HEK293 (cell line): ENCODE measurements around the gene PUM1.

Experiments used
- FEZF1 ChIP-seq: fragments of 450-650 bp; formaldehyde crosslinking; IDR thresholded peaks from 2 replicates; pipeline ENCODE4 v1.5.1; 2016; ENCODE audit warnings: missing biosample characterization, missing genetic modification characterization
- GLIS1 ChIP-seq: fragments of 450-650 bp; formaldehyde crosslinking; IDR thresholded peaks from 2 replicates; pipeline ENCODE4 v1.5.1; 2016; ENCODE audit warnings: missing biosample characterization, missing genetic modification characterization
- IKZF3 ChIP-seq: fragments of 450-650 bp; IDR thresholded peaks from 2 replicates; pipeline ENCODE4 v1.5.0; 2018; ENCODE audit warnings: missing biosample characterization, mild to moderate bottlenecking, missing genetic modification characterization, moderate library complexity
- KLF7 ChIP-seq: fragments of 450-650 bp; formaldehyde crosslinking; IDR thresholded peaks from 2 replicates; pipeline ENCODE4 v1.5.1; 2016; ENCODE audit warnings: missing biosample characterization, missing genetic modification characterization, borderline replicate concordance
- KLF8 ChIP-seq: fragments of 450-650 bp; formaldehyde crosslinking; IDR thresholded peaks from 2 replicates; pipeline ENCODE4 v1.5.1; 2016; ENCODE audit warnings: missing biosample characterization, missing genetic modification characterization
- REPIN1 ChIP-seq: fragments of 450-650 bp; formaldehyde crosslinking; IDR thresholded peaks from 2 replicates; pipeline ENCODE4 v1.5.1; 2017; ENCODE audit warnings: missing biosample characterization, missing genetic modification characterization, low read depth
- ZBTB1 ChIP-seq: fragments of 450-650 bp; formaldehyde crosslinking; IDR thresholded peaks from 2 replicates; pipeline ENCODE4 v1.5.1; 2016; ENCODE audit warnings: missing biosample characterization, missing genetic modification characterization
- ZFP3 ChIP-seq: fragments of 450-650 bp; formaldehyde crosslinking; IDR thresholded peaks from 2 replicates; pipeline ENCODE4 v1.5.1; 2016; ENCODE audit warnings: low read depth, missing biosample characterization, missing genetic modification characterization
- ZNF10 ChIP-seq: fragments of 450-650 bp; formaldehyde crosslinking; IDR thresholded peaks from 2 replicates; pipeline ENCODE4 v1.5.1; 2017; ENCODE audit warnings: missing biosample characterization, missing genetic modification characterization
- ZNF140 ChIP-seq: fragments of 450-650 bp; formaldehyde crosslinking; IDR thresholded peaks from 2 replicates; pipeline ENCODE4 v1.5.1; 2016; ENCODE audit warnings: missing biosample characterization, missing genetic modification characterization
- ZNF146 ChIP-seq: fragments of 450-650 bp; formaldehyde crosslinking; IDR thresholded peaks from 2 replicates; pipeline ENCODE4 v1.5.1; 2016; ENCODE audit warnings: missing biosample characterization, missing genetic modification characterization
- ZNF211 ChIP-seq: fragments of 450-650 bp; formaldehyde crosslinking; IDR thresholded peaks from 2 replicates; pipeline ENCODE4 v1.5.1; 2016; ENCODE audit warnings: low read depth, missing biosample characterization, missing genetic modification characterization
- ZNF350 ChIP-seq: fragments of 450-650 bp; formaldehyde crosslinking; IDR thresholded peaks from 2 replicates; pipeline ENCODE4 v1.5.0; 2017; ENCODE audit warnings: missing biosample characterization, mild to moderate bottlenecking, missing genetic modification characterization
- ZNF621 ChIP-seq: fragments of 450-650 bp; formaldehyde crosslinking; IDR thresholded peaks from 2 replicates; pipeline ENCODE4 v1.5.1; 2017; ENCODE audit warnings: missing biosample characterization, missing genetic modification characterization
- ZNF623 ChIP-seq: fragments of 450-650 bp; formaldehyde crosslinking; IDR thresholded peaks from 2 replicates; pipeline ENCODE4 v1.5.1; 2016; ENCODE audit warnings: missing biosample characterization, missing genetic modification characterization
- ZNF677 ChIP-seq: fragments of 450-650 bp; IDR thresholded peaks from 2 replicates; pipeline ENCODE4 v1.5.0; 2018; ENCODE audit warnings: missing biosample characterization, mild to moderate bottlenecking, missing genetic modification characterization, moderate library complexity
- ZNF791 ChIP-seq: fragments of 450-650 bp; formaldehyde crosslinking; IDR thresholded peaks from 2 replicates; pipeline ENCODE4 v1.5.1; 2016; ENCODE audit warnings: missing biosample characterization, missing genetic modification characterization
- ZNF830 ChIP-seq: fragments of 450-650 bp; IDR thresholded peaks from 2 replicates; pipeline ENCODE4 v1.5.0; 2018; ENCODE audit warnings: missing biosample characterization, missing genetic modification characterization, low read depth, mild to moderate bottlenecking, moderate library complexity
- TF ChIP-seq, protein P1 (sequence below): fragments of 450-650 bp; formaldehyde crosslinking; conservative IDR thresholded peaks from 2 replicates; pipeline ENCODE4 v1.5.1; 2016; ENCODE audit warnings: low read depth, missing biosample characterization, missing genetic modification characterization
- TF ChIP-seq, protein P2 (sequence below): fragments of 450-650 bp; formaldehyde crosslinking; IDR thresholded peaks from 2 replicates; pipeline ENCODE4 v1.5.1; 2016; ENCODE audit warnings: missing biosample characterization, missing genetic modification characterization
- TF ChIP-seq, protein P3 (sequence below): fragments of 450-650 bp; formaldehyde crosslinking; IDR thresholded peaks from 2 replicates; pipeline ENCODE4 v1.5.1; 2016; ENCODE audit warnings: missing biosample characterization, missing genetic modification characterization
- TF ChIP-seq, protein P4 (sequence below): fragments of 450-650 bp; formaldehyde crosslinking; IDR thresholded peaks from 2 replicates; pipeline ENCODE4 v1.5.1; 2016; ENCODE audit warnings: missing biosample characterization, missing genetic modification characterization
- TF ChIP-seq, protein P5 (sequence below): fragments of 450-650 bp; formaldehyde crosslinking; IDR thresholded peaks from 2 replicates; pipeline ENCODE4 v1.5.1; 2017; ENCODE audit warnings: missing biosample characterization, missing genetic modification characterization
- TF ChIP-seq, protein P6 (sequence below): fragments of 450-650 bp; formaldehyde crosslinking; IDR thresholded peaks from 2 replicates; pipeline ENCODE4 v1.5.1; 2016; ENCODE audit warnings: missing biosample characterization, missing genetic modification characterization

Gene PUM1

DNA sequence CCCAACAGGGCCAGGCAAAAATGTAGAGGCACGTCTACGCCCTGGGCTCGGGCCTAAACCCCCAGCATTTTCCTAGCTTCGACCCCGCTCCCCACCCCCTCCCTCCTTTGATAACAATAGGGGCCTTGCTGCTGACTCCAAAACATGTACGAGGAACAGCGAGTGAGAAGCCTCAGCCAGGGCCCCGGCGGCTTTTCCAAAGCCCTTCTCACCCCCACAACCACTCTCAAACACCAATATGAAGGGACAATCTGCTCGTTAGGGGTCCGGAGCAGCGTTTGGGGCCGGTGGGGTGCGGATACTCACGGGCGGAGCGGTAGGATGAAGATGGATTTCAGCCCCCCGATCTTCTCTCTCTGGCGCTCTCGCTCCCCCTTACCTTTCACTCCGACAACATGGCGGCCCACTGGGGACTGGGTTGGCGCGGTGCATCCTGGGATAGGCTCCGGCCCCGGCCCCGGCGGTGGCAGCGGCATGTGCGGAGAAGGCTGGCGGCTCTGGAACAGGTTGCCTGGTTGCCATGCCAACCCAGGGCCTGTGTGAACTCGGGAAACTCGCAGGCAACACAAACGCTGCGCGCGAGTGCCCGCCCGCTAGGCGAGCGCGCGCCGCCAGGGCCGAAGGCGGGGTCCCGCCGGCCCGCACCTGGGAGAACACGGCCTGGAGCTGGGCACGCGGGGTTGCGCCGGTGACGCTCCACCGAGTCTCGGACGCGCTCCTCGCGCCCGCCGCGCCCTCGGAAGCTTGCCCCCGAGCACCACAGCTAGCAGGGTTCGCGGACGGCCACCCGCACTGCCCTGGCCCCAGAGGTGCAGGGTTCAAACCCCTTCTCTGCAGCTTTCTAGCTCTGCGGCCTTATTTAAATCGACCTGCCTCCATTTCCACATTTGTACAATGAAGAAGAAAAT is at the start of gene PUM1 (continued):
- TF ChIP-seq ZNF140 (tag by site-specific recombination) = no peak
- TF ChIP-seq ZNF677 (tag by site-specific recombination) = peak; percentile 42; the same call in 1 of the 2 replicates
- no peak for TF ChIP-seq ZBTB1 (tag by site-specific recombination)
- TF ChIP-seq, protein P1, sequence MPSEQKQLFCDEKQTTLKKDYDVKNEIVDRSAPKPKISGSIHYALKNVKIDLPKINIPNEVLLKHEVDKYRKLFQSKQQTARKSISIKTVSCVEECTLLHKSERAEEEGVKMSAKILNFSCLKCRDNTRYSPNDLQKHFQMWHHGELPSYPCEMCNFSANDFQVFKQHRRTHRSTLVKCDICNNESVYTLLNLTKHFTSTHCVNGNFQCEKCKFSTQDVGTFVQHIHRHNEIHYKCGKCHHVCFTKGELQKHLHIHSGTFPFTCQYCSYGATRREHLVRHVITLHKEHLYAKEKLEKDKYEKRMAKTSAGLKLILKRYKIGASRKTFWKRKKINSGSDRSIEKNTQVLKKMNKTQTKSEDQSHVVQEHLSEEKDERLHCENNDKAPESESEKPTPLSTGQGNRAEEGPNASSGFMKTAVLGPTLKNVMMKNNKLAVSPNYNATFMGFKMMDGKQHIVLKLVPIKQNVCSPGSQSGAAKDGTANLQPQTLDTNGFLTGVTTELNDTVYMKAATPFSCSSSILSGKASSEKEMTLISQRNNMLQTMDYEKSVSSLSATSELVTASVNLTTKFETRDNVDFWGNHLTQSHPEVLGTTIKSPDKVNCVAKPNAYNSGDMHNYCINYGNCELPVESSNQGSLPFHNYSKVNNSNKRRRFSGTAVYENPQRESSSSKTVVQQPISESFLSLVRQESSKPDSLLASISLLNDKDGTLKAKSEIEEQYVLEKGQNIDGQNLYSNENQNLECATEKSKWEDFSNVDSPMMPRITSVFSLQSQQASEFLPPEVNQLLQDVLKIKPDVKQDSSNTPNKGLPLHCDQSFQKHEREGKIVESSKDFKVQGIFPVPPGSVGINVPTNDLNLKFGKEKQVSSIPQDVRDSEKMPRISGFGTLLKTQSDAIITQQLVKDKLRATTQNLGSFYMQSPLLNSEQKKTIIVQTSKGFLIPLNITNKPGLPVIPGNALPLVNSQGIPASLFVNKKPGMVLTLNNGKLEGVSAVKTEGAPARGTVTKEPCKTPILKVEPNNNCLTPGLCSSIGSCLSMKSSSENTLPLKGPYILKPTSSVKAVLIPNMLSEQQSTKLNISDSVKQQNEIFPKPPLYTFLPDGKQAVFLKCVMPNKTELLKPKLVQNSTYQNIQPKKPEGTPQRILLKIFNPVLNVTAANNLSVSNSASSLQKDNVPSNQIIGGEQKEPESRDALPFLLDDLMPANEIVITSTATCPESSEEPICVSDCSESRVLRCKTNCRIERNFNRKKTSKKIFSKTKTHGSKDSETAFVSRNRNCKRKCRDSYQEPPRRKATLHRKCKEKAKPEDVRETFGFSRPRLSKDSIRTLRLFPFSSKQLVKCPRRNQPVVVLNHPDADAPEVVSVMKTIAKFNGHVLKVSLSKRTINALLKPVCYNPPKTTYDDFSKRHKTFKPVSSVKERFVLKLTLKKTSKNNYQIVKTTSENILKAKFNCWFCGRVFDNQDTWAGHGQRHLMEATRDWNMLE (tag by site-specific recombination) = 0 out of 2 replicates have a peak, but pooled peaks have one; percentile 12
- TF ChIP-seq, protein P2, sequence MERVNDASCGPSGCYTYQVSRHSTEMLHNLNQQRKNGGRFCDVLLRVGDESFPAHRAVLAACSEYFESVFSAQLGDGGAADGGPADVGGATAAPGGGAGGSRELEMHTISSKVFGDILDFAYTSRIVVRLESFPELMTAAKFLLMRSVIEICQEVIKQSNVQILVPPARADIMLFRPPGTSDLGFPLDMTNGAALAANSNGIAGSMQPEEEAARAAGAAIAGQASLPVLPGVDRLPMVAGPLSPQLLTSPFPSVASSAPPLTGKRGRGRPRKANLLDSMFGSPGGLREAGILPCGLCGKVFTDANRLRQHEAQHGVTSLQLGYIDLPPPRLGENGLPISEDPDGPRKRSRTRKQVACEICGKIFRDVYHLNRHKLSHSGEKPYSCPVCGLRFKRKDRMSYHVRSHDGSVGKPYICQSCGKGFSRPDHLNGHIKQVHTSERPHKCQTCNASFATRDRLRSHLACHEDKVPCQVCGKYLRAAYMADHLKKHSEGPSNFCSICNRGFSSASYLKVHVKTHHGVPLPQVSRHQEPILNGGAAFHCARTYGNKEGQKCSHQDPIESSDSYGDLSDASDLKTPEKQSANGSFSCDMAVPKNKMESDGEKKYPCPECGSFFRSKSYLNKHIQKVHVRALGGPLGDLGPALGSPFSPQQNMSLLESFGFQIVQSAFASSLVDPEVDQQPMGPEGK (tag by site-specific recombination) = peak; percentile 78
- no peak for TF ChIP-seq ZFP3 (tag by site-specific recombination)
- TF ChIP-seq ZNF621 (tag by site-specific recombination) = no peak
- no peak for TF ChIP-seq FEZF1 (tag by site-specific recombination)
- TF ChIP-seq, protein P3, sequence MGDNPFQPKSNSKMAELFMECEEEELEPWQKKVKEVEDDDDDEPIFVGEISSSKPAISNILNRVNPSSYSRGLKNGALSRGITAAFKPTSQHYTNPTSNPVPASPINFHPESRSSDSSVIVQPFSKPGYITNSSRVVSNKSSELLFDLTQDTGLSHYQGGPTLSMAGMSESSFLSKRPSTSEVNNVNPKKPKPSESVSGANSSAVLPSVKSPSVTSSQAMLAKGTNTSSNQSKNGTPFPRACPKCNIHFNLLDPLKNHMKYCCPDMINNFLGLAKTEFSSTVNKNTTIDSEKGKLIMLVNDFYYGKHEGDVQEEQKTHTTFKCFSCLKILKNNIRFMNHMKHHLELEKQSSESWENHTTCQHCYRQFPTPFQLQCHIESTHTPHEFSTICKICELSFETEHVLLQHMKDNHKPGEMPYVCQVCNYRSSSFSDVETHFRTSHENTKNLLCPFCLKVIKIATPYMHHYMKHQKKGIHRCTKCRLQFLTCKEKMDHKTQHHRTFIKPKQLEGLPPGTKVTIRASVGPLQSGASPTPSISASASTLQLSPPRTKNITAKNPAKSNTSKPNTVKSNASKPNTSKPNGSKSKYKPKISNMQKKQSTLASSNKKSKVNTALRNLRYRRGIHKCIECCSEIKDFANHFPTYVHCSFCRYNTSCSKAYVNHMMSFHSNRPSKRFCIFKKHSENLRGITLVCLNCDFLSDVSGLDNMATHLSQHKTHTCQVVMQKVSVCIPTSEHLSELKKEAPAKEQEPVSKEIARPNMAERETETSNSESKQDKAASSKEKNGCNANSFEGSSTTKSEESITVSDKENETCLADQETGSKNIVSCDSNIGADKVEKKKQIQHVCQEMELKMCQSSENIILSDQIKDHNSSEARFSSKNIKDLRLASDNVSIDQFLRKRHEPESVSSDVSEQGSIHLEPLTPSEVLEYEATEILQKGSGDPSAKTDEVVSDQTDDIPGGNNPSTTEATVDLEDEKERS (tag by site-specific recombination) = 0 out of 2 replicates have a peak, but pooled peaks have one; percentile 35
- peak; percentile 63; the same call in 1 of the 2 replicates for TF ChIP-seq KLF7 (tag by site-specific recombination)
- no peak for TF ChIP-seq ZNF211
- TF ChIP-seq GLIS1 (tag by site-specific recombination) = peak; percentile 21; the same call in 1 of the 2 replicates
- TF ChIP-seq, protein P4, sequence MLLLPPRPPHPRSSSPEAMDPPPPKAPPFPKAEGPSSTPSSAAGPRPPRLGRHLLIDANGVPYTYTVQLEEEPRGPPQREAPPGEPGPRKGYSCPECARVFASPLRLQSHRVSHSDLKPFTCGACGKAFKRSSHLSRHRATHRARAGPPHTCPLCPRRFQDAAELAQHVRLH (tag by site-specific recombination) = peak; percentile 71
- TF ChIP-seq IKZF3 (tag by site-specific recombination) = peak; percentile 77; the same call in 1 of the 2 replicates
- TF ChIP-seq ZNF791 (tag by site-specific recombination) = no peak
- TF ChIP-seq REPIN1 = 0 out of 2 replicates have a peak, but pooled peaks have one; percentile 15
- TF ChIP-seq ZNF623 (tag by site-specific recombination) = peak; percentile 25; the same call in 1 of the 2 replicates
- TF ChIP-seq KLF8 (tag by site-specific recombination) = peak; percentile 70
- TF ChIP-seq ZNF146 (tag by site-specific recombination) = no peak
- TF ChIP-seq ZNF350 (tag by site-specific recombination) = no peak
- peak; percentile 35; the same call in 1 of the 2 replicates for TF ChIP-seq ZNF10 (tag by site-specific recombination)
- TF ChIP-seq, protein P5, sequence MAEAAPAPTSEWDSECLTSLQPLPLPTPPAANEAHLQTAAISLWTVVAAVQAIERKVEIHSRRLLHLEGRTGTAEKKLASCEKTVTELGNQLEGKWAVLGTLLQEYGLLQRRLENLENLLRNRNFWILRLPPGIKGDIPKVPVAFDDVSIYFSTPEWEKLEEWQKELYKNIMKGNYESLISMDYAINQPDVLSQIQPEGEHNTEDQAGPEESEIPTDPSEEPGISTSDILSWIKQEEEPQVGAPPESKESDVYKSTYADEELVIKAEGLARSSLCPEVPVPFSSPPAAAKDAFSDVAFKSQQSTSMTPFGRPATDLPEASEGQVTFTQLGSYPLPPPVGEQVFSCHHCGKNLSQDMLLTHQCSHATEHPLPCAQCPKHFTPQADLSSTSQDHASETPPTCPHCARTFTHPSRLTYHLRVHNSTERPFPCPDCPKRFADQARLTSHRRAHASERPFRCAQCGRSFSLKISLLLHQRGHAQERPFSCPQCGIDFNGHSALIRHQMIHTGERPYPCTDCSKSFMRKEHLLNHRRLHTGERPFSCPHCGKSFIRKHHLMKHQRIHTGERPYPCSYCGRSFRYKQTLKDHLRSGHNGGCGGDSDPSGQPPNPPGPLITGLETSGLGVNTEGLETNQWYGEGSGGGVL (tag by site-specific recombination) = peak; percentile 56; the same call in 1 of the 2 replicates
- no peak for TF ChIP-seq ZNF830
- TF ChIP-seq, protein P6, sequence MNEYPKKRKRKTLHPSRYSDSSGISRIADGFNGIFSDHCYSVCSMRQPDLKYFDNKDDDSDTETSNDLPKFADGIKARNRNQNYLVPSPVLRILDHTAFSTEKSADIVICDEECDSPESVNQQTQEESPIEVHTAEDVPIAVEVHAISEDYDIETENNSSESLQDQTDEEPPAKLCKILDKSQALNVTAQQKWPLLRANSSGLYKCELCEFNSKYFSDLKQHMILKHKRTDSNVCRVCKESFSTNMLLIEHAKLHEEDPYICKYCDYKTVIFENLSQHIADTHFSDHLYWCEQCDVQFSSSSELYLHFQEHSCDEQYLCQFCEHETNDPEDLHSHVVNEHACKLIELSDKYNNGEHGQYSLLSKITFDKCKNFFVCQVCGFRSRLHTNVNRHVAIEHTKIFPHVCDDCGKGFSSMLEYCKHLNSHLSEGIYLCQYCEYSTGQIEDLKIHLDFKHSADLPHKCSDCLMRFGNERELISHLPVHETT (tag by site-specific recombination) = peak; percentile 92
